ENCODE measurements around the gene KAZN. TPM values are rescaled to one million over a fixed set of nuclear protein-coding genes. Genes with fewer than 3 reads are reported as not detected.

KAZN gene
- polyA plus RNA-seq, 1 donor (not counting 4 experiments of a cell fraction or from before 2014, with no cell fraction given), result 5.9 TPM

GRCh38 chr1:15124362-15125100, 526.0 kb downstream of the KAZN start:
- H3K4me2 ChIP-seq (ENCODE audit: control insufficient read depth, extremely low read depth, insufficient read depth, low read depth, low read length), result no peak overlapping the region
- H2AFZ ChIP-seq (ENCODE audit: control insufficient read depth, low read length), result no peak overlapping the region
- no peak overlapping the region for H3K4me3 ChIP-seq (ENCODE audit: control insufficient read depth in 2 of 3, extremely low read depth in 1 of 3, insufficient read depth in 2 of 3, low read depth in 1 of 3, low read length in 3 of 3)
- DNase-seq (ENCODE audit: low read depth, low spot score) (no peak), FAIRE-seq (no peak)
- no peak overlapping the region for H3K9ac ChIP-seq (ENCODE audit: control insufficient read depth, extremely low read depth, insufficient read depth, low read length)
- no peak for TF ChIP-seq EZH2 (IDR thresholded peaks at IDR 0.05; ENCODE audit: low read length)
- TF ChIP-seq, protein P1, sequence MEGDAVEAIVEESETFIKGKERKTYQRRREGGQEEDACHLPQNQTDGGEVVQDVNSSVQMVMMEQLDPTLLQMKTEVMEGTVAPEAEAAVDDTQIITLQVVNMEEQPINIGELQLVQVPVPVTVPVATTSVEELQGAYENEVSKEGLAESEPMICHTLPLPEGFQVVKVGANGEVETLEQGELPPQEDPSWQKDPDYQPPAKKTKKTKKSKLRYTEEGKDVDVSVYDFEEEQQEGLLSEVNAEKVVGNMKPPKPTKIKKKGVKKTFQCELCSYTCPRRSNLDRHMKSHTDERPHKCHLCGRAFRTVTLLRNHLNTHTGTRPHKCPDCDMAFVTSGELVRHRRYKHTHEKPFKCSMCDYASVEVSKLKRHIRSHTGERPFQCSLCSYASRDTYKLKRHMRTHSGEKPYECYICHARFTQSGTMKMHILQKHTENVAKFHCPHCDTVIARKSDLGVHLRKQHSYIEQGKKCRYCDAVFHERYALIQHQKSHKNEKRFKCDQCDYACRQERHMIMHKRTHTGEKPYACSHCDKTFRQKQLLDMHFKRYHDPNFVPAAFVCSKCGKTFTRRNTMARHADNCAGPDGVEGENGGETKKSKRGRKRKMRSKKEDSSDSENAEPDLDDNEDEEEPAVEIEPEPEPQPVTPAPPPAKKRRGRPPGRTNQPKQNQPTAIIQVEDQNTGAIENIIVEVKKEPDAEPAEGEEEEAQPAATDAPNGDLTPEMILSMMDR (optimal IDR thresholded peaks at IDR 0.05 in 1 of 3, IDR thresholded peaks at IDR 0.05 in 1 of 3, conservative IDR thresholded peaks at IDR 0.05 in 1 of 3; ENCODE audit: extremely low read depth in 1 of 3, insufficient read depth in 2 of 3, low read length in 3 of 3), result no peak
- no peaks in the 10 kb centered on the region for H4K20me1 ChIP-seq (ENCODE audit: control insufficient read depth, extremely low read depth, insufficient read depth, low read length)
- no peaks in the 10 kb centered on the region for H3K9me1 ChIP-seq (ENCODE audit: control insufficient read depth, extremely low read depth, insufficient read depth, low read length)
- H3K36me3 ChIP-seq (ENCODE audit: control insufficient read depth in 2 of 2, extremely low read depth in 1 of 2, insufficient read depth in 2 of 2, low read length in 2 of 2), result no peaks in the 10 kb centered on the region
- H3K79me2 ChIP-seq (ENCODE audit: control insufficient read depth, insufficient read depth, low read length), result no peaks in the 10 kb centered on the region
- no peak overlapping the region for H3K27ac ChIP-seq (ENCODE audit: control insufficient read depth, insufficient read depth, low read length)
- no peaks in the 10 kb centered on the region for H3K4me1 ChIP-seq (ENCODE audit: control insufficient read depth, extremely low read depth, insufficient read depth, low read length)
- H3K27me3 ChIP-seq (ENCODE audit: control insufficient read depth, extremely low read depth, insufficient read depth, low read length), result no peaks in the 10 kb centered on the region
- no peaks in the 10 kb centered on the region for H3K9me3 ChIP-seq (ENCODE audit: control insufficient read depth, low read depth, low read length)
- dilution Hi-C loops (cut with MboI; ENCODE audit: extremely low pct_ligation_motif_present, low sequenced_read_pairs), result no loop called here

DNA sequence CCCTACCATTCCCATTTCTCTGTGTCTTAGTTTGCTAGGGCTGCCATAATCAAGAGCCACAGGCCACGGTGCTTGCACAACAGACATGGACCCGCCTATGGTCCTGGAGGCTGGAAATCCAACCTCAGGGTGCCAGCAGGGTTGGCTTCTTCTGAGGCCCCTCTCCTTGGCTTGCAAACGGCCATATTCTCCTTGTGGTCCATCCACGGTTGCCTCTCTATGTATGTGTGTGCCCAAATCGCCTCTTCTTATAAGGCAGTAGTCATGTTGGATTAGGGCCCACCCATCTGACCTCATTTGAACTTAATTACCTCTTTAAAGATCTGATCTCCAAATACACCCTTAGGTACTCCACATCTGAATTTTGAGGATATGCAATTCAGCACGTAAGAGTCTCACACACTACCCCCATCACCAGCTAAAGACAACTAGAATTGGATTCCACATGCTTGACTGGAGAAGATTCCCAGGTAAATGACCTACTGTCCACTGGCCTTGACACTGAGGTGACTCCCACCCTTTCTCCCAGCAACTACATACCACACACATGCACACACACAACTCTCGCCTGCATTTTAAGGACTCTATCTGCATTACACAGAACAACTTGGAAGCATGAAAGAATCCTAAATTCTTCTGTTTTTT, 526.7 kb downstream of the KAZN start:
- no peak overlapping the region for H3K27ac ChIP-seq (ENCODE audit: control insufficient read depth, insufficient read depth, low read length)
- TF ChIP-seq, protein P1 (optimal IDR thresholded peaks at IDR 0.05 in 1 of 3, IDR thresholded peaks at IDR 0.05 in 1 of 3, conservative IDR thresholded peaks at IDR 0.05 in 1 of 3; ENCODE audit: extremely low read depth in 1 of 3, insufficient read depth in 2 of 3, low read length in 3 of 3), result no peak
- no peak for TF ChIP-seq EZH2 (IDR thresholded peaks at IDR 0.05; ENCODE audit: low read length)
- no peaks in the 10 kb centered on the region for H3K9me1 ChIP-seq (ENCODE audit: control insufficient read depth, extremely low read depth, insufficient read depth, low read length)
- no peak overlapping the region for H3K4me2 ChIP-seq (ENCODE audit: control insufficient read depth, extremely low read depth, insufficient read depth, low read depth, low read length)
- no peaks in the 10 kb centered on the region for H3K27me3 ChIP-seq (ENCODE audit: control insufficient read depth, extremely low read depth, insufficient read depth, low read length)
- H4K20me1 ChIP-seq (ENCODE audit: control insufficient read depth, extremely low read depth, insufficient read depth, low read length), result no peaks in the 10 kb centered on the region
- H2AFZ ChIP-seq (ENCODE audit: control insufficient read depth, low read length), result no peak overlapping the region
- no peak for FAIRE-seq
- DNase-seq (ENCODE audit: low read depth, low spot score), result no peak
- no peaks in the 10 kb centered on the region for H3K9me3 ChIP-seq (ENCODE audit: control insufficient read depth, low read depth, low read length)
- H3K79me2 ChIP-seq (ENCODE audit: control insufficient read depth, insufficient read depth, low read length), result no peaks in the 10 kb centered on the region
- H3K4me1 ChIP-seq (ENCODE audit: control insufficient read depth, extremely low read depth, insufficient read depth, low read length), result no peaks in the 10 kb centered on the region
- dilution Hi-C loops (cut with MboI; ENCODE audit: extremely low pct_ligation_motif_present, low sequenced_read_pairs), result no loop called here
- no peak overlapping the region for H3K4me3 ChIP-seq (ENCODE audit: control insufficient read depth in 2 of 3, extremely low read depth in 1 of 3, insufficient read depth in 2 of 3, low read depth in 1 of 3, low read length in 3 of 3)
- no peak overlapping the region for H3K9ac ChIP-seq (ENCODE audit: control insufficient read depth, extremely low read depth, insufficient read depth, low read length)
- H3K36me3 ChIP-seq (ENCODE audit: control insufficient read depth in 2 of 2, extremely low read depth in 1 of 2, insufficient read depth in 2 of 2, low read length in 2 of 2), result no peaks in the 10 kb centered on the region
